IMR-90 (cell line): ENCODE results near the gene TAL1. TPM values are rescaled to one million over a fixed set of nuclear protein-coding genes. Genes with fewer than 3 reads are reported as not detected.

Source experiments
- ATAC-seq: fragments of 200-7000 bp; cut with Tn5 transposase; 2 replicates; pipeline ENCODE4 v1.9.1; 2020; ENCODE audit warnings: low read depth, mild to moderate bottlenecking, moderate library complexity
- BruUV-seq: library from RNA; stranded (reverse); fragments of 400-500 nt; replicated peaks from 2 replicates; lab custom pipeline; 2021; lab: Mats Ljungman, UMichigan
- CTCF ChIA-PET: fragments of 300-600 bp; formaldehyde crosslinking; extraction: SDS; loops from one replicate; lab custom pipeline; 2021; ENCODE audit warnings: antibody characterized with exemption; lab: Yijun Ruan, JAX
- POLR2A ChIA-PET: fragments of 300-600 bp; sonication (Branson Sonifier 250); formaldehyde crosslinking; loops from one replicate; lab custom pipeline; 2022; ENCODE audit warnings: antibody characterized with exemption; ENCODE audit not compliant: unreplicated experiment; lab: Charles Lee
- DNase-seq: peaks from one replicate; pipeline ENCODE4 v3.0.0; 2013
- H2AFZ ChIP-seq: replicated peaks from 2 replicates; pipeline ENCODE3; 2013; ENCODE audit warnings: low read length, mild to moderate bottlenecking; ENCODE audit not compliant: poor library complexity
- H2AK5ac ChIP-seq: 2 replicates; pipeline ENCODE4 v1.6.1; 2013; ENCODE audit warnings: low read depth, low read length, inconsistent platforms
- H2AK9ac ChIP-seq: replicated peaks from 2 replicates; pipeline ENCODE3; 2013; ENCODE audit warnings: mild to moderate bottlenecking, low read depth, low read length, moderate library complexity; ENCODE audit not compliant: poor library complexity
- H2BK120ac ChIP-seq: 2 replicates; pipeline ENCODE4 v1.6.1; 2013; ENCODE audit warnings: low read depth, low read length, inconsistent platforms
- H2BK15ac ChIP-seq: 3 replicates; pipeline ENCODE4 v1.6.1; 2013; ENCODE audit warnings: low read depth, low read length, inconsistent platforms
- H2BK20ac ChIP-seq: 2 replicates; pipeline ENCODE4 v1.6.1; 2013; ENCODE audit warnings: low read depth, mild to moderate bottlenecking, inconsistent platforms, low read length, moderate library complexity
- H2BK5ac ChIP-seq: 2 replicates; pipeline ENCODE4 v1.6.1; 2013; ENCODE audit warnings: mild to moderate bottlenecking, low read depth, low read length, inconsistent platforms; ENCODE audit not compliant: poor library complexity, severe bottlenecking
- H3K14ac ChIP-seq: replicated peaks from 2 replicates; pipeline ENCODE4 v1.6.1; 2013; ENCODE audit warnings: low read depth, low read length, inconsistent platforms
- H3K18ac ChIP-seq: 2 replicates; pipeline ENCODE4 v1.6.1; 2013; ENCODE audit warnings: low read depth, low read length, control low read depth
- H3K23ac ChIP-seq: 2 replicates; pipeline ENCODE4 v1.6.1; 2013; ENCODE audit warnings: low read depth, low read length, inconsistent platforms
- H3K27ac ChIP-seq: 2 replicates; pipeline ENCODE4 v1.5.1; 2013; ENCODE audit warnings: mild to moderate bottlenecking, control low read depth, low read length; ENCODE audit not compliant: insufficient read depth
- H3K27me3 ChIP-seq: 2 replicates; pipeline ENCODE4 v1.6.1; 2013; ENCODE audit warnings: low read length; ENCODE audit not compliant: control insufficient read depth, insufficient read depth
- H3K36me3 ChIP-seq: 2 replicates; pipeline ENCODE4 v1.6.1; 2013; ENCODE audit warnings: low read length, mixed read lengths; ENCODE audit not compliant: control insufficient read depth, insufficient read depth
- H3K4ac ChIP-seq: 2 replicates; pipeline ENCODE4 v1.6.1; 2013; ENCODE audit warnings: low read depth, low read length, inconsistent platforms
- H3K4me1 ChIP-seq: 2 replicates; pipeline ENCODE4 v1.6.1; 2013; ENCODE audit warnings: low read length, mixed read lengths; ENCODE audit not compliant: control insufficient read depth, insufficient read depth
- H3K4me2 ChIP-seq: 2 replicates; pipeline ENCODE4 v1.6.1; 2013; ENCODE audit warnings: low read depth, mild to moderate bottlenecking, control low read depth, low read length, moderate library complexity
- H3K4me3 ChIP-seq: 2 replicates; pipeline ENCODE4 v1.5.1; 2013; ENCODE audit warnings: low read depth, mild to moderate bottlenecking, control low read depth, low read length, moderate library complexity; ENCODE audit not compliant: insufficient read depth
- H3K56ac ChIP-seq: 2 replicates; pipeline ENCODE4 v1.6.1; 2013; ENCODE audit warnings: low read length, inconsistent platforms; ENCODE audit not compliant: insufficient read depth; ENCODE audit errors: extremely low read depth
- H3K79me1 ChIP-seq, 2 experiments: 2 replicates each; pipeline ENCODE4 v1.6.1; 2013; ENCODE audit warnings: low read length in 2 of 2, inconsistent platforms in 1 of 2, low read depth in 1 of 2
- H3K9ac ChIP-seq: 2 replicates; pipeline ENCODE4 v1.6.1; 2013; ENCODE audit warnings: low read depth, low read length, control low read depth
- H3K9me1 ChIP-seq: 2 replicates; pipeline ENCODE4 v1.6.1; 2013; ENCODE audit warnings: low read length, inconsistent platforms; ENCODE audit not compliant: insufficient read depth
- H3K9me3 ChIP-seq: 2 replicates; pipeline ENCODE4 v1.6.1; 2013; ENCODE audit warnings: low read length; ENCODE audit not compliant: control insufficient read depth, insufficient read depth
- H4K20me1 ChIP-seq: 2 replicates; pipeline ENCODE4 v1.6.1; 2013; ENCODE audit warnings: low read length, inconsistent platforms; ENCODE audit not compliant: insufficient read depth
- H4K5ac ChIP-seq: 2 replicates; pipeline ENCODE4 v1.6.1; 2013; ENCODE audit warnings: mild to moderate bottlenecking, low read depth, low read length, control low read depth
- H4K8ac ChIP-seq, 2 experiments: 2 replicates each; pipeline ENCODE4 v1.6.1; 2013; ENCODE audit warnings: low read depth in 2 of 2, low read length in 2 of 2, control low read depth in 1 of 2, inconsistent platforms in 1 of 2
- H4K91ac ChIP-seq: 2 replicates; pipeline ENCODE4 v1.6.1; 2013; ENCODE audit warnings: low read depth, low read length, inconsistent platforms; ENCODE audit not compliant: insufficient read depth
- CHD1 ChIP-seq: IDR thresholded peaks from 2 replicates; pipeline ENCODE4 v1.6.1; 2012; ENCODE audit warnings: low read depth, low read length, improper control_type of control experiment
- FOS ChIP-seq: fragments of 150-350 bp; IDR thresholded peaks from 2 replicates; pipeline ENCODE4 v1.6.1; 2016; ENCODE audit warnings: low read depth, low read length
- MAFK ChIP-seq: IDR thresholded peaks from 2 replicates; pipeline ENCODE4 v1.6.1; 2012; ENCODE audit warnings: low read depth, low read length, improper control_type of control experiment
- MAZ ChIP-seq: IDR thresholded peaks from 2 replicates; pipeline ENCODE4 v1.6.1; 2012; ENCODE audit warnings: low read depth, mild to moderate bottlenecking, low read length, improper control_type of control experiment, moderate library complexity, borderline replicate concordance
- NFE2L2 ChIP-seq: fragments of 150-350 bp; IDR thresholded peaks from 2 replicates; pipeline ENCODE4 v1.6.1; 2016; ENCODE audit warnings: low read depth, mild to moderate bottlenecking, low read length
- RFX5 ChIP-seq: IDR thresholded peaks from 2 replicates; pipeline ENCODE4 v1.8.0; 2012; ENCODE audit warnings: low read depth, mild to moderate bottlenecking, low read length, moderate library complexity
- SMC3 ChIP-seq: fragments of 150-350 bp; IDR thresholded peaks from 2 replicates; pipeline ENCODE4 v1.6.1; 2016; ENCODE audit warnings: low read depth, mild to moderate bottlenecking, antibody characterized with exemption, low read length, moderate library complexity
- WGBS, 2 experiments: methylation state at CpG; one replicate each; pipeline versions ENCODE4 v1.1.5 to v1.1.7; 2013; ENCODE audit warnings: missing lambda C conversion rate in 2 of 2; ENCODE audit not compliant: insufficient read length in 1 of 2; ENCODE audit errors: extremely low coverage in 2 of 2; 5-methylcytosine and 5-hydroxymethylcytosine counted together
- dilution Hi-C: fragments of 300-500 bp; cut with HindIII; formaldehyde crosslinking; loops from one replicate; pipeline ENCODE4 v1.14.3; 2018; ENCODE audit warnings: low sequenced_read_pairs; ENCODE audit not compliant: unreplicated experiment
- in situ Hi-C: fragments of 300-500 bp; cut with MboI; formaldehyde crosslinking; loops from 3 replicates; pipeline ENCODE4 v1.14.3; 2019; ENCODE audit warnings: low sequenced_read_pairs, inconsistent platforms, mixed read lengths
- intact Hi-C: fragments of 100-400 bp; cut with micrococcal nuclease; formaldehyde crosslinking; loops from 2 replicates; pipeline ENCODE4 v1.10.0; 2022
- polyA plus RNA-seq, 3 experiments: library from polyadenylated mRNA; depleted of rRNA; stranded (reverse); fragments of >200 nt; gene quantifications; 2 replicates each; pipeline ENCODE4 v1.2.3, GENCODE V29; 2012; ENCODE audit warnings: low replicate concordance in 1 of 3
- total RNA-seq: library from RNA; depleted of rRNA; stranded (reverse); fragments of >200 nt; gene quantifications from 2 replicates; pipeline ENCODE4 v1.2.3, GENCODE V29; 2012
- TF ChIP-seq, protein P1 (sequence below): fragments of 150-350 bp; IDR thresholded peaks from 2 replicates; pipeline ENCODE4 v1.6.1; 2016; ENCODE audit warnings: low read depth, mild to moderate bottlenecking, low read length, moderate library complexity, borderline replicate concordance
- TF ChIP-seq, protein P2 (sequence below): fragments of 150-350 bp; IDR thresholded peaks from 2 replicates; pipeline ENCODE4 v1.6.1; 2017; ENCODE audit warnings: mild to moderate bottlenecking, antibody characterized with exemption, low read length, low read depth

TAL1 gene
- total and polyA plus RNA-seq, 2 of the 4 experiments (the other 2 are of a cell fraction): not detected

DNA sequence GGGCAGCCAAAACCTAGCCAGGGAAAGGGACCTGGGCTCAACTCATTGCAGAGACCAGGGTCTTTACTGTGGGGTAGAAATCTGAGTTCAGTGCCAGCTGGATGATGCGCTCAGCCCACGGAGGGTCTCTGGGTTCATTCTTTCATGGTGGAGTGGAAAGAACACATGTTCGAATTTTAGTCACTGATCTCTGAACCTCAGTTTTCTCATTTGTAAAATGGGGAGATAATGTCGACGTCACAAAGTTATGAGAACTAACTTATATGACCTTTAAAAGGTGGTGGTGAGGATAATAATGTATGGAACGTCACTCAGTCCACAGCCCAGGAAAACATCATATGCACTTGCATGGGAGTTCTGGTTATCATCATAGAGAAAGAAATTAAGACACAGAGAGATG, 1.2 kb upstream of the TAL1 start:
- H3K56ac ChIP-seq: no peak overlapping the region

More for the DNA sequence above, 1.2 kb upstream of the TAL1 start:
- no peak overlapping the region for H2AK9ac ChIP-seq
- no peak overlapping the region for H3K18ac ChIP-seq
- peaks cover 11% of the 10 kb centered on the region; the same call in 1 of the 2 replicates for H4K20me1 ChIP-seq
- ChIA-PET POLR2A (no interaction called here), CTCF (interaction anchor here (0.6 kb wide), 1 partner anchor 758 kb away, joined by 9 read pairs; no protein-coding TSS in a partner anchor)
- in situ Hi-C loops: no loop called here
- TF ChIP-seq, protein P1, sequence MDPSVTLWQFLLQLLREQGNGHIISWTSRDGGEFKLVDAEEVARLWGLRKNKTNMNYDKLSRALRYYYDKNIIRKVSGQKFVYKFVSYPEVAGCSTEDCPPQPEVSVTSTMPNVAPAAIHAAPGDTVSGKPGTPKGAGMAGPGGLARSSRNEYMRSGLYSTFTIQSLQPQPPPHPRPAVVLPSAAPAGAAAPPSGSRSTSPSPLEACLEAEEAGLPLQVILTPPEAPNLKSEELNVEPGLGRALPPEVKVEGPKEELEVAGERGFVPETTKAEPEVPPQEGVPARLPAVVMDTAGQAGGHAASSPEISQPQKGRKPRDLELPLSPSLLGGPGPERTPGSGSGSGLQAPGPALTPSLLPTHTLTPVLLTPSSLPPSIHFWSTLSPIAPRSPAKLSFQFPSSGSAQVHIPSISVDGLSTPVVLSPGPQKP: no peak
- no peak for TF ChIP-seq RFX5
- TF ChIP-seq FOS: no peak
- no peak for TF ChIP-seq NFE2L2
- no peak for TF ChIP-seq CHD1
- no peak for TF ChIP-seq MAFK
- TF ChIP-seq MAZ: no peak
- TF ChIP-seq, protein P2, sequence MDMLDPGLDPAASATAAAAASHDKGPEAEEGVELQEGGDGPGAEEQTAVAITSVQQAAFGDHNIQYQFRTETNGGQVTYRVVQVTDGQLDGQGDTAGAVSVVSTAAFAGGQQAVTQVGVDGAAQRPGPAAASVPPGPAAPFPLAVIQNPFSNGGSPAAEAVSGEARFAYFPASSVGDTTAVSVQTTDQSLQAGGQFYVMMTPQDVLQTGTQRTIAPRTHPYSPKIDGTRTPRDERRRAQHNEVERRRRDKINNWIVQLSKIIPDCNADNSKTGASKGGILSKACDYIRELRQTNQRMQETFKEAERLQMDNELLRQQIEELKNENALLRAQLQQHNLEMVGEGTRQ: no peak
- TF ChIP-seq SMC3: no peak
- intact Hi-C loops: no loop called here
- H3K9ac ChIP-seq: no peak overlapping the region
- DNase-seq (no peak), ATAC-seq (no peak)
- no peak overlapping the region for H2BK120ac ChIP-seq
- H3K36me3 ChIP-seq: no peaks in the 10 kb centered on the region
- H3K4ac ChIP-seq: no peak overlapping the region
- no peak overlapping the region for H2BK20ac ChIP-seq
- no peak overlapping the region for H2BK15ac ChIP-seq
- no peak overlapping the region for H3K27ac ChIP-seq
- no peak overlapping the region for H3K4me2 ChIP-seq
- no TSS peak for BruUV-seq
- no peak overlapping the region for H2AK5ac ChIP-seq
- no peaks in the 10 kb centered on the region for H3K79me1 ChIP-seq
- H3K4me3 ChIP-seq: no peak overlapping the region
- H3K9me1 ChIP-seq: no peaks in the 10 kb centered on the region; the same call in 1 of the 2 replicates
- H4K5ac ChIP-seq: no peak overlapping the region
- no peak overlapping the region for H4K91ac ChIP-seq
- dilution Hi-C loops: no loop called here
- H4K8ac ChIP-seq: no peak overlapping the region
- H3K14ac ChIP-seq: no peak overlapping the region
- peaks cover 3% of the 10 kb centered on the region; the same call in 1 of the 2 replicates for H3K4me1 ChIP-seq
- no peak overlapping the region for H2BK5ac ChIP-seq
- H2AFZ ChIP-seq: no peak overlapping the region
- WGBS, 2 experiments: no CpG with 5 or more reads among the region's 6 CpGs
- peaks cover 14% of the 10 kb centered on the region for H3K9me3 ChIP-seq
- H3K23ac ChIP-seq: no peak overlapping the region
- H3K27me3 ChIP-seq: peaks cover 85% of the 10 kb centered on the region
